PC-3 (cell line): Measurements from ENCODE around the gene CACNG5. TPM values are rescaled to one million over a fixed set of nuclear protein-coding genes. Genes with fewer than 3 reads are reported as not detected.

Source experiments
- ATAC-seq: fragments of 200-7000 bp; cut with Tn5 transposase; 2 replicates; pipeline ENCODE4 v1.9.1; 2020; ENCODE audit warnings: mild to moderate bottlenecking, moderate library complexity
- BruUV-seq: library from RNA; stranded (reverse); fragments of 400-500 nt; replicated peaks from 2 replicates; lab custom pipeline; 2021; lab: Mats Ljungman, UMichigan
- CTCF ChIA-PET: fragments of 300-600 bp; sonication (Branson Sonifier 250); formaldehyde crosslinking; loops from one replicate; lab custom pipeline; 2022; ENCODE audit warnings: antibody characterized with exemption; lab: Charles Lee
- POLR2A ChIA-PET: fragments of 300-600 bp; sonication (Branson Sonifier 250); formaldehyde crosslinking; loops from one replicate; lab custom pipeline; 2022; ENCODE audit warnings: antibody characterized with exemption; ENCODE audit not compliant: unreplicated experiment; lab: Charles Lee
- DNase-seq: peaks from one replicate; pipeline ENCODE4 v3.0.0-alpha.2; 2015
- H2AFZ ChIP-seq: fragments of 300-600 bp; sonication (generic); 2 replicates; pipeline ENCODE4 v1.6.0; 2016; ENCODE audit warnings: antibody characterized with exemption, low read length
- H3F3A ChIP-seq: fragments of 300-600 bp; sonication (generic); one replicate; pipeline ENCODE4 v1.6.0; 2017; ENCODE audit warnings: antibody characterized with exemption, low read length, control low read depth, mild to moderate bottlenecking; ENCODE audit not compliant: unreplicated experiment
- H3K27ac ChIP-seq: fragments of 300-600 bp; sonication (generic); 2 replicates; pipeline ENCODE4 v1.5.1; 2016; ENCODE audit warnings: mild to moderate bottlenecking, low read length
- H3K27me3 ChIP-seq: fragments of 300-600 bp; sonication (generic); 2 replicates; pipeline ENCODE4 v1.6.1; 2016; ENCODE audit warnings: low read length, mixed read lengths
- H3K36me3 ChIP-seq: fragments of 300-600 bp; sonication (generic); 2 replicates; pipeline ENCODE4 v1.6.1; 2016; ENCODE audit warnings: low read depth, mixed run types, low read length, mixed read lengths
- H3K4me1 ChIP-seq: fragments of 300-600 bp; sonication (generic); 2 replicates; pipeline ENCODE4 v1.5.1; 2016; ENCODE audit warnings: low read length; ENCODE audit not compliant: insufficient read depth
- H3K4me2 ChIP-seq: fragments of 300-600 bp; sonication (generic); 2 replicates; pipeline ENCODE4 v1.6.0; 2016; ENCODE audit warnings: low read length
- H3K4me3 ChIP-seq: fragments of 300-600 bp; sonication (generic); 2 replicates; pipeline ENCODE4 v1.5.1; 2016; ENCODE audit warnings: mild to moderate bottlenecking, low read length, mixed read lengths
- H3K79me2 ChIP-seq: fragments of 300-600 bp; sonication (generic); 2 replicates; pipeline ENCODE4 v1.6.1; 2017; ENCODE audit warnings: low read length, mixed read lengths
- H3K9ac ChIP-seq: fragments of 300-600 bp; sonication (generic); 2 replicates; pipeline ENCODE4 v1.6.0; 2016; ENCODE audit warnings: mild to moderate bottlenecking, low read length
- H3K9me2 ChIP-seq: fragments of 300-600 bp; sonication (generic); replicated peaks from 2 replicates; pipeline ENCODE4 v1.6.1; 2016; ENCODE audit warnings: mixed run types, low read length, mixed read lengths
- H3K9me3 ChIP-seq: fragments of 300-600 bp; sonication (generic); 2 replicates; pipeline ENCODE4 v1.6.1; 2016; ENCODE audit warnings: low read length, mixed read lengths
- H4K20me1 ChIP-seq: fragments of 300-600 bp; sonication (generic); 2 replicates; pipeline ENCODE4 v1.6.1; 2016; ENCODE audit warnings: low read length, mixed read lengths
- EZH2 ChIP-seq: fragments of 300-600 bp; sonication (generic); IDR thresholded peaks from one replicate; pipeline ENCODE4 v1.6.1; 2017; ENCODE audit warnings: antibody characterized with exemption, mild to moderate bottlenecking, low read length; ENCODE audit not compliant: unreplicated experiment
- EZH2phosphoT487 ChIP-seq: fragments of 300-600 bp; sonication (generic); IDR thresholded peaks from 2 replicates; pipeline ENCODE4 v1.6.1; 2018; ENCODE audit warnings: mild to moderate bottlenecking, antibody characterized with exemption, low read length, borderline replicate concordance
- intact Hi-C: fragments of 100-400 bp; cut with micrococcal nuclease; formaldehyde crosslinking; loops from 2 replicates; pipeline ENCODE4 v1.9.0; 2023
- total RNA-seq: library from RNA; depleted of rRNA; stranded (reverse); fragments of >200 nt; gene quantifications from 2 replicates; pipeline ENCODE4 v1.2.3, GENCODE V29; 2014
- TF ChIP-seq, protein P1 (sequence below): fragments of 300-600 bp; sonication (generic); conservative IDR thresholded peaks from 2 replicates; pipeline ENCODE4 v1.5.1; 2017; ENCODE audit warnings: antibody characterized with exemption, low read depth, mild to moderate bottlenecking, low read length

The CACNG5 gene
- total RNA-seq, 1 experiment from 2014 or later, result not detected

DNA sequence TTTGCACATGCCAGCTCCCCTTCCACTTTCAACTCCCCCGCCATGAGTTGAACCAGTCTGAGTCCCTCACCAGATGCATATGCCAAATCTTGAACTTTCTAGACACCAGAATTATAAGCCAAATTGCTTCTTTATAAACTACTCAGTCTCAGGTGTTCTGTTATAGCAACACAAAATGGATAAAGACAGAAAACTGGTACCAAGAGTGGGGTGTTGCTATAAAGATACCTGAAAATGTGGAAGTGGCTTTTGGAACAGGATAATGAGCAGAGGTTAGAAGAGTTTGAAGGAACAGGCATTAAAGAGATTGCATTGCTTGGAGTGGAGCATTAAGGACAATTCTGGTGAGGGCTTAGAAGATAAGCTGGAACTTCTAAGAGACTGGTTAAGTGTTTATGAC, 17.2 kb upstream of the CACNG5 start:
- H3K9me3 ChIP-seq, result no peaks in the 10 kb centered on the region

DNA sequence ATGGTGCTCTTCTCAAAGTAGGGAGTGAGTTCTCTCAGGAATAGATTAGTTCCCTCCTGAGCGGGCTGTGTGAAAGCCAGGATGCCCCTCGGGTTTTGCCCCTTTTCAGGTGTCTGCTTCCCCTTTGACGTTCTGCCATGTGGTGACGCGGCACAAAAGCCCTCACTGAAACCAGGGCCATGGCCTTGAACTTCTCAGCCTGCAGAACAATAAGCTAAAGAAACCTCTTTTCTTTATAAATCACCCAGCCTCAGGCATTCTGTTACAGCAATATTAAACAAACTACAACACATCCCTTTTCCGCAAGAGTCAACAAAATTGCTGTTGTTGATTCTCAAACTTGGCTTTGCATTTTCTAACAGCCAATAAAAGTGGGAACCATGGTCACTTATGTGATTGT, 15.5 kb upstream of the CACNG5 start:
- Histone ChIP-seq H3K36me3 (no peaks in the 10 kb centered on the region), H3K9me2 (no peaks in the 10 kb centered on the region), H3K27ac (no peak overlapping the region), H3K9ac (no peak overlapping the region), H3K4me1 (no peaks in the 10 kb centered on the region), H3K27me3 (peaks cover 41% of the 10 kb centered on the region), H2AFZ (no peak overlapping the region), H3K4me2 (no peak overlapping the region), H3F3A (no peaks in the 10 kb centered on the region), H4K20me1 (no peaks in the 10 kb centered on the region), H3K9me3 (no peaks in the 10 kb centered on the region), H3K4me3 (no peak overlapping the region), H3K79me2 (no peaks in the 10 kb centered on the region)
- BruUV-seq, result no TSS peak
- no peak for TF ChIP-seq EZH2phosphoT487
- TF ChIP-seq, protein P1, sequence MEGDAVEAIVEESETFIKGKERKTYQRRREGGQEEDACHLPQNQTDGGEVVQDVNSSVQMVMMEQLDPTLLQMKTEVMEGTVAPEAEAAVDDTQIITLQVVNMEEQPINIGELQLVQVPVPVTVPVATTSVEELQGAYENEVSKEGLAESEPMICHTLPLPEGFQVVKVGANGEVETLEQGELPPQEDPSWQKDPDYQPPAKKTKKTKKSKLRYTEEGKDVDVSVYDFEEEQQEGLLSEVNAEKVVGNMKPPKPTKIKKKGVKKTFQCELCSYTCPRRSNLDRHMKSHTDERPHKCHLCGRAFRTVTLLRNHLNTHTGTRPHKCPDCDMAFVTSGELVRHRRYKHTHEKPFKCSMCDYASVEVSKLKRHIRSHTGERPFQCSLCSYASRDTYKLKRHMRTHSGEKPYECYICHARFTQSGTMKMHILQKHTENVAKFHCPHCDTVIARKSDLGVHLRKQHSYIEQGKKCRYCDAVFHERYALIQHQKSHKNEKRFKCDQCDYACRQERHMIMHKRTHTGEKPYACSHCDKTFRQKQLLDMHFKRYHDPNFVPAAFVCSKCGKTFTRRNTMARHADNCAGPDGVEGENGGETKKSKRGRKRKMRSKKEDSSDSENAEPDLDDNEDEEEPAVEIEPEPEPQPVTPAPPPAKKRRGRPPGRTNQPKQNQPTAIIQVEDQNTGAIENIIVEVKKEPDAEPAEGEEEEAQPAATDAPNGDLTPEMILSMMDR, result no peak
- TF ChIP-seq EZH2, result no peak
- intact Hi-C loops, result no loop called here
- POLR2A ChIA-PET, result no interaction called here
- CTCF ChIA-PET, result no interaction called here
- ATAC-seq, result no peak
- DNase-seq, result no peak

More for the DNA sequence above, 17.2 kb upstream of the CACNG5 start:
- Histone ChIP-seq H3K36me3 (no peaks in the 10 kb centered on the region), H3K4me3 (no peak overlapping the region), H3K9me2 (no peaks in the 10 kb centered on the region), H3K27me3 (peaks cover 39% of the 10 kb centered on the region; the same call in 1 of the 2 replicates), H3K27ac (no peak overlapping the region), H3K79me2 (no peaks in the 10 kb centered on the region), H2AFZ (no peak overlapping the region), H4K20me1 (no peaks in the 10 kb centered on the region), H3K4me1 (no peaks in the 10 kb centered on the region), H3K9ac (no peak overlapping the region), H3K4me2 (no peak overlapping the region), H3F3A (no peaks in the 10 kb centered on the region)
- no TSS peak for BruUV-seq
- TF ChIP-seq EZH2 (no peak), EZH2phosphoT487 (no peak)
- ChIA-PET CTCF (no interaction called here), POLR2A (no interaction called here)
- ATAC-seq (no peak), DNase-seq (no peak)
- intact Hi-C loops, result no loop called here

DNA sequence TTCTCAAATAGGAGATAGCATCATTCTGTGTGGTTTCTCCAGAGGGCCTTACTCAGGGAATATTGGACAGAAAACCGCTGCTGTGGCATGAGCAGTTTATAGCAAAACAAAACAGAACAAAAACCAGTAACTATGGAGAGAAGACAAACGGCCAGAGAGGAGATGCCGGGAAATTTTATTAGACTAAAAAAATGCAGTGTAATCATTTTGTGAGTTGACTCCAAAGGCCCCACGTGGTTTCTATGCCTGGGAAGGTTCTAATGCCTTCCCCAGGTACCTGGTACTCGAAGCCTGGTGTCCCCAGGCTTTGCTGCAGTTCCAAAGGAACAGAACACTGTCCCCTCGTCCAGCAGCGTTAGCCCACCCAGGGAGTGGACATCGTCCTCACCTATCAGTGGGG, 12.9 kb upstream of the CACNG5 start:
- Histone ChIP-seq H3K27me3 (peaks cover 54% of the 10 kb centered on the region), H3K79me2 (no peaks in the 10 kb centered on the region), H3K9me3 (no peaks in the 10 kb centered on the region), H3K36me3 (no peaks in the 10 kb centered on the region), H3K4me3 (no peak overlapping the region), H3K4me1 (no peaks in the 10 kb centered on the region), H3K9me2 (no peaks in the 10 kb centered on the region), H4K20me1 (no peaks in the 10 kb centered on the region), H3K4me2 (no peak overlapping the region), H3K9ac (no peak overlapping the region), H3F3A (no peaks in the 10 kb centered on the region), H2AFZ (no peak overlapping the region), H3K27ac (no peak overlapping the region)
- POLR2A ChIA-PET, result no interaction called here
- BruUV-seq, result no TSS peak
- intact Hi-C loops, result no loop called here
- CTCF ChIA-PET, result no interaction called here
- DNase-seq (no peak), ATAC-seq (no peak)
- TF ChIP-seq, protein P1, result no peak
- no peak for TF ChIP-seq EZH2
- no peak for TF ChIP-seq EZH2phosphoT487
